ENCODE data around the gene CORO2A.

DNA sequence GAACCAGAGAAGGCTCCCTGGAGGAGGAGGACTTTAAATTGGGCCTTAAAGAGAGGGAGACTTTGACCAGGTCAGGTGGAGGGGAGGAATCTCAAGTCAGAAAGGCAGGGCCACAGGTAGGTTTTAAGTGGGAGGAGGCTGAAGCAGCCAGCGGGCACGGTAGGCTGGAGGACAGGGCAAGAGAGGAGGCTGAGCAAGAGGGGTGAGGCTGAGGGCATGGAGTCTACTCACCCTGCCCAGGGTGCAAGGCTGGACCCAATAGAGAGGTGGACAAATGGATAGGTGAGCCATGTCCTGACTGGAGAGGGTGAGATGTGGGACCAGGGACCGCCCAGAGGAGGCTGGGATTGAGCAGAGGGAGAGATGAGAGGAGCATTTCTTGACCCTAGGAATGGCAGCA, 47.8 kb downstream of the CORO2A start:
- TF ChIP-seq CTCF (IDR thresholded peaks at IDR 0.05) (no peak), POLR2A (IDR thresholded peaks at IDR 0.05) (no peak), POLR2AphosphoS5 (IDR thresholded peaks at IDR 0.05) (no peak)
